HepG2 (cell line): ENCODE measurements around the gene SMYD1. TPM values are rescaled to one million over a fixed set of nuclear protein-coding genes. Genes with fewer than 3 reads are reported as not detected.

Experiments
- CBX2 ChIP-seq, 2 experiments: fragments of 200-600 bp in 1 of 2; sonication (generic); formaldehyde crosslinking in 1 of 2; IDR thresholded peaks; 2 replicates each; pipeline versions ENCODE4 v1.7.0 to v1.8.1; 2018 to 2022; ENCODE audit warnings: low read depth in 2 of 2, low read length in 1 of 2, mild to moderate bottlenecking in 1 of 2, missing genetic modification reagents in 1 of 2
- HDAC2 ChIP-seq: sonication (generic); formaldehyde crosslinking; IDR thresholded peaks from 2 replicates; pipeline ENCODE4 v1.4.0; 2020; ENCODE audit warnings: missing genetic modification reagents
- HOXA5 ChIP-seq: sonication (generic); formaldehyde crosslinking; IDR thresholded peaks from 2 replicates; pipeline ENCODE4 v1.4.0; 2020; ENCODE audit warnings: missing genetic modification reagents
- KAT8 ChIP-seq: IDR thresholded peaks from 2 replicates; pipeline ENCODE4 v1.6.1; 2016; ENCODE audit warnings: missing genetic modification reagents, missing compliant biosample characterization
- MAF1 ChIP-seq: sonication (generic); formaldehyde crosslinking; IDR thresholded peaks from 2 replicates; pipeline ENCODE4 v1.5.0; 2020; ENCODE audit warnings: missing genetic modification reagents, borderline replicate concordance
- MED1 ChIP-seq: sonication (generic); formaldehyde crosslinking; IDR thresholded peaks from 2 replicates; pipeline ENCODE4 v1.4.0; 2020; ENCODE audit warnings: missing genetic modification reagents
- NFE2L2 ChIP-seq: fragments of 150-350 bp; IDR thresholded peaks from 2 replicates; pipeline ENCODE4 v1.6.1; 2014; ENCODE audit warnings: low read length
- NKX3-1 ChIP-seq: sonication (generic); formaldehyde crosslinking; IDR thresholded peaks from 2 replicates; pipeline ENCODE4 v1.5.0; 2020; ENCODE audit warnings: missing genetic modification reagents
- SP1 ChIP-seq, 2 experiments: fragments of 450-650 bp in 1 of 2; sonication (generic) in 1 of 2; formaldehyde crosslinking in 1 of 2; IDR thresholded peaks; 2 replicates each; pipeline versions ENCODE4 v1.4.0 to v1.6.1; 2016 to 2020; ENCODE audit warnings: missing genetic modification reagents in 1 of 2
- ZMAT3 ChIP-seq: sonication (generic); formaldehyde crosslinking; conservative IDR thresholded peaks from 2 replicates; pipeline ENCODE4 v1.7.0; 2021; ENCODE audit warnings: missing genetic modification reagents
- ZMYM4 ChIP-seq: sonication (generic); formaldehyde crosslinking; IDR thresholded peaks from 2 replicates; pipeline ENCODE4 v1.8.1; 2023; ENCODE audit warnings: mild to moderate bottlenecking, missing genetic modification reagents
- ZNF644 ChIP-seq: IDR thresholded peaks from 2 replicates; pipeline ENCODE4 v1.6.1; 2016; ENCODE audit warnings: low read depth
- polyA plus RNA-seq, 8 experiments: library from polyadenylated mRNA; depleted of rRNA in 3 of 8; stranded (reverse) in 7 of 8; unstranded in 1 of 8; fragments of >200 nt; fragmentation: Illumina TruSeq in 4 of 8; extraction: Trizol in 4 of 8; gene quantifications; 2 replicates each; pipeline versions ENCODE4 v1.2.1 to v1.2.3, GENCODE V29; 2011 to 2016; ENCODE audit warnings: low read depth in 4 of 8, missing spikeins in 1 of 8, mixed read lengths in 1 of 8; ENCODE audit not compliant: insufficient read depth in 1 of 8
- total RNA-seq, 5 experiments: library from RNA; depleted of rRNA; stranded (reverse); fragments of >200 nt; fragmentation: Illumina TruSeq; extraction: Trizol; gene quantifications; 2 replicates each; pipeline ENCODE4 v1.2.3, GENCODE V29; 2016; ENCODE audit warnings: low read depth in 1 of 5
- TF ChIP-seq, protein P1 (sequence below): sonication (generic); formaldehyde crosslinking; IDR thresholded peaks from 2 replicates; pipeline ENCODE4 v1.4.0; 2020; ENCODE audit warnings: missing genetic modification reagents
- TF ChIP-seq, protein P2 (sequence below): sonication (generic); formaldehyde crosslinking; conservative IDR thresholded peaks from 2 replicates; pipeline ENCODE4 v1.8.0; 2022; ENCODE audit warnings: low read depth, missing genetic modification reagents
- TF ChIP-seq, protein P3 (sequence below): sonication (generic); formaldehyde crosslinking; IDR thresholded peaks from 2 replicates; pipeline ENCODE4 v1.5.1; 2020; ENCODE audit warnings: mild to moderate bottlenecking, missing genetic modification reagents, borderline replicate concordance
- TF ChIP-seq, protein P4 (sequence below): IDR thresholded peaks from 2 replicates; pipeline ENCODE4 v1.4.0; 2020; ENCODE audit warnings: mild to moderate bottlenecking, missing genetic modification reagents
- TF ChIP-seq, protein P5 (sequence below): sonication (generic); formaldehyde crosslinking; IDR thresholded peaks from 2 replicates; pipeline ENCODE4 v1.4.0; 2020; ENCODE audit warnings: missing genetic modification reagents, borderline replicate concordance
- TF ChIP-seq, protein P6 (sequence below): sonication (generic); formaldehyde crosslinking; IDR thresholded peaks from 2 replicates; pipeline ENCODE4 v1.4.0; 2020; ENCODE audit warnings: missing genetic modification reagents

The SMYD1 gene
- total and polyA plus RNA-seq, 2 of the 13 experiments (the other 11 are each of a cell fraction or from before 2014, with no cell fraction given), result not detected

DNA sequence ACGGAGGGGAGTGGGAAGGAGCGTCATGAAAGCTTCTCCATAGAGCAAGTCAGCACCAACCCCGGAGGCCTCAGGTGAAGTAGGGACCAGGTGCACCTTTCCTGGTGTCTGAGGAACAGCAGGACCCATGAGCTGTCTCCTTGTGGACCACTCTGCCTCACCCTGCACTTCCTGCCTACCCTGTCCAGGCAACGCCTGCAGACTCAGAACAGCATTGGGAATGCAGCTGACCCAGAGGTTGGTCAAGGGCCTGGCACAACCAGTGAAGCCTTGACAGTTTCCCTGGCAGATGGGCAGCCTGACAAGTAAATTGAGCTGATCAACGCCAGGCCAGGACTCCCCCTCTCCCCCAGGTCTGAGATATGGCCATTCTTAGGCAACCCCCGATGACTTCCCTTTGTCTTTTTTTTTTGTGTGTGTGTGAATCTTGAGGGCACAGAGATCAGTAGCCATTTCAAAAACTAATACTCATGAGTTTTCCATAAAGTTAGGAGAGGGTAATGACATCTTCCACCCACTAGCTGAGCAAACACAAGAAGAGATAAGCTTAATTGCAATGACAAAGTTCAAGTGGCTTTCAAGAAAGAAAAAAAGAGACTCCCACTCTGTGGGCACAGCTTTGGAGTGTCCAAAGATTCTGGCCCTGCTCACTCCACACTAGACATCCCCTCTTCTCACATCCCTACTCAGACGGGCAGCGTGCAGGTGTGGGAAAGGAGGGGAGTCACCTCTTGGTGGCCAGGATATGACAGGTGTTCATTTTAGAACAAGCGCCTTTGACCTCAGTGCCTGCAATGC is 63.8 kb downstream of the SMYD1 start (continued):
- TF ChIP-seq MAF1 (CRISPR knock-in tag) (peak; percentile 52; the same call in 1 of the 2 replicates), KAT8 (CRISPR knock-in tag) (peak; percentile 35; the same call in 1 of the 2 replicates), NKX3-1 (CRISPR knock-in tag) (peak; percentile 70; the same call in 1 of the 2 replicates), HDAC2 (peak; percentile 73; the same call in 1 of the 2 replicates), NFE2L2 (no peak), ZMYM4 (CRISPR knock-in tag) (peak; percentile 78), ZMAT3 (CRISPR knock-in tag) (0 out of 2 replicates have a peak, but pooled peaks have one; percentile 31), MED1 (peak; percentile 88), ZNF644 (CRISPR knock-in tag) (peak; percentile 31; the same call in 1 of the 2 replicates), SP1 (IDR thresholded peaks at IDR 0.05) (no peak), SP1 (CRISPR knock-in tag; IDR thresholded peaks at IDR 0.05) (no peak), CBX2 (IDR thresholded peaks at IDR 0.05; ENCODE audit: low read depth, low read length) (no peak), CBX2 (CRISPR knock-in tag; IDR thresholded peaks at IDR 0.05; ENCODE audit: low read depth) (no peak), HOXA5 (CRISPR knock-in tag) (peak; percentile 86)
- TF ChIP-seq, protein P1, sequence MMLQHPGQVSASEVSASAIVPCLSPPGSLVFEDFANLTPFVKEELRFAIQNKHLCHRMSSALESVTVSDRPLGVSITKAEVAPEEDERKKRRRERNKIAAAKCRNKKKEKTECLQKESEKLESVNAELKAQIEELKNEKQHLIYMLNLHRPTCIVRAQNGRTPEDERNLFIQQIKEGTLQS (CRISPR knock-in tag), result no peak
- TF ChIP-seq, protein P2, sequence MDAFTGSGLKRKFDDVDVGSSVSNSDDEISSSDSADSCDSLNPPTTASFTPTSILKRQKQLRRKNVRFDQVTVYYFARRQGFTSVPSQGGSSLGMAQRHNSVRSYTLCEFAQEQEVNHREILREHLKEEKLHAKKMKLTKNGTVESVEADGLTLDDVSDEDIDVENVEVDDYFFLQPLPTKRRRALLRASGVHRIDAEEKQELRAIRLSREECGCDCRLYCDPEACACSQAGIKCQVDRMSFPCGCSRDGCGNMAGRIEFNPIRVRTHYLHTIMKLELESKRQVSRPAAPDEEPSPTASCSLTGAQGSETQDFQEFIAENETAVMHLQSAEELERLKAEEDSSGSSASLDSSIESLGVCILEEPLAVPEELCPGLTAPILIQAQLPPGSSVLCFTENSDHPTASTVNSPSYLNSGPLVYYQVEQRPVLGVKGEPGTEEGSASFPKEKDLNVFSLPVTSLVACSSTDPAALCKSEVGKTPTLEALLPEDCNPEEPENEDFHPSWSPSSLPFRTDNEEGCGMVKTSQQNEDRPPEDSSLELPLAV (CRISPR knock-in tag), result no peak
- TF ChIP-seq, protein P3, sequence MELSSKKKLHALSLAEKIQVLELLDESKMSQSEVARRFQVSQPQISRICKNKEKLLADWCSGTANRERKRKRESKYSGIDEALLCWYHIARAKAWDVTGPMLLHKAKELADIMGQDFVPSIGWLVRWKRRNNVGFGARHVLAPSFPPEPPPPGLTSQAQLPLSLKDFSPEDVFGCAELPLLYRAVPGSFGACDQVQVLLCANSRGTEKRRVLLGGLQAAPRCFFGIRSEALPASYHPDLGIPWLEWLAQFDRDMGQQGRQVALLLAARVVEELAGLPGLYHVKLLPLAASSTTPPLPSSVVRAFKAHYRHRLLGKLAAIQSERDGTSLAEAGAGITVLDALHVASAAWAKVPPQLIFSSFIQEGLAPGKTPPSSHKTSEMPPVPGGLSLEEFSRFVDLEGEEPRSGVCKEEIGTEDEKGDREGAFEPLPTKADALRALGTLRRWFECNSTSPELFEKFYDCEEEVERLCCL (CRISPR knock-in tag), result no peak
- TF ChIP-seq, protein P4, sequence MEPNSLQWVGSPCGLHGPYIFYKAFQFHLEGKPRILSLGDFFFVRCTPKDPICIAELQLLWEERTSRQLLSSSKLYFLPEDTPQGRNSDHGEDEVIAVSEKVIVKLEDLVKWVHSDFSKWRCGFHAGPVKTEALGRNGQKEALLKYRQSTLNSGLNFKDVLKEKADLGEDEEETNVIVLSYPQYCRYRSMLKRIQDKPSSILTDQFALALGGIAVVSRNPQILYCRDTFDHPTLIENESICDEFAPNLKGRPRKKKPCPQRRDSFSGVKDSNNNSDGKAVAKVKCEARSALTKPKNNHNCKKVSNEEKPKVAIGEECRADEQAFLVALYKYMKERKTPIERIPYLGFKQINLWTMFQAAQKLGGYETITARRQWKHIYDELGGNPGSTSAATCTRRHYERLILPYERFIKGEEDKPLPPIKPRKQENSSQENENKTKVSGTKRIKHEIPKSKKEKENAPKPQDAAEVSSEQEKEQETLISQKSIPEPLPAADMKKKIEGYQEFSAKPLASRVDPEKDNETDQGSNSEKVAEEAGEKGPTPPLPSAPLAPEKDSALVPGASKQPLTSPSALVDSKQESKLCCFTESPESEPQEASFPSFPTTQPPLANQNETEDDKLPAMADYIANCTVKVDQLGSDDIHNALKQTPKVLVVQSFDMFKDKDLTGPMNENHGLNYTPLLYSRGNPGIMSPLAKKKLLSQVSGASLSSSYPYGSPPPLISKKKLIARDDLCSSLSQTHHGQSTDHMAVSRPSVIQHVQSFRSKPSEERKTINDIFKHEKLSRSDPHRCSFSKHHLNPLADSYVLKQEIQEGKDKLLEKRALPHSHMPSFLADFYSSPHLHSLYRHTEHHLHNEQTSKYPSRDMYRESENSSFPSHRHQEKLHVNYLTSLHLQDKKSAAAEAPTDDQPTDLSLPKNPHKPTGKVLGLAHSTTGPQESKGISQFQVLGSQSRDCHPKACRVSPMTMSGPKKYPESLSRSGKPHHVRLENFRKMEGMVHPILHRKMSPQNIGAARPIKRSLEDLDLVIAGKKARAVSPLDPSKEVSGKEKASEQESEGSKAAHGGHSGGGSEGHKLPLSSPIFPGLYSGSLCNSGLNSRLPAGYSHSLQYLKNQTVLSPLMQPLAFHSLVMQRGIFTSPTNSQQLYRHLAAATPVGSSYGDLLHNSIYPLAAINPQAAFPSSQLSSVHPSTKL (CRISPR knock-in tag), result peak; percentile 77; the same call in 1 of the 2 replicates
- TF ChIP-seq, protein P5, sequence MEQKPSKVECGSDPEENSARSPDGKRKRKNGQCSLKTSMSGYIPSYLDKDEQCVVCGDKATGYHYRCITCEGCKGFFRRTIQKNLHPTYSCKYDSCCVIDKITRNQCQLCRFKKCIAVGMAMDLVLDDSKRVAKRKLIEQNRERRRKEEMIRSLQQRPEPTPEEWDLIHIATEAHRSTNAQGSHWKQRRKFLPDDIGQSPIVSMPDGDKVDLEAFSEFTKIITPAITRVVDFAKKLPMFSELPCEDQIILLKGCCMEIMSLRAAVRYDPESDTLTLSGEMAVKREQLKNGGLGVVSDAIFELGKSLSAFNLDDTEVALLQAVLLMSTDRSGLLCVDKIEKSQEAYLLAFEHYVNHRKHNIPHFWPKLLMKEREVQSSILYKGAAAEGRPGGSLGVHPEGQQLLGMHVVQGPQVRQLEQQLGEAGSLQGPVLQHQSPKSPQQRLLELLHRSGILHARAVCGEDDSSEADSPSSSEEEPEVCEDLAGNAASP (CRISPR knock-in tag), result no peak; the same call in 1 of the 2 replicates
- TF ChIP-seq, protein P6, sequence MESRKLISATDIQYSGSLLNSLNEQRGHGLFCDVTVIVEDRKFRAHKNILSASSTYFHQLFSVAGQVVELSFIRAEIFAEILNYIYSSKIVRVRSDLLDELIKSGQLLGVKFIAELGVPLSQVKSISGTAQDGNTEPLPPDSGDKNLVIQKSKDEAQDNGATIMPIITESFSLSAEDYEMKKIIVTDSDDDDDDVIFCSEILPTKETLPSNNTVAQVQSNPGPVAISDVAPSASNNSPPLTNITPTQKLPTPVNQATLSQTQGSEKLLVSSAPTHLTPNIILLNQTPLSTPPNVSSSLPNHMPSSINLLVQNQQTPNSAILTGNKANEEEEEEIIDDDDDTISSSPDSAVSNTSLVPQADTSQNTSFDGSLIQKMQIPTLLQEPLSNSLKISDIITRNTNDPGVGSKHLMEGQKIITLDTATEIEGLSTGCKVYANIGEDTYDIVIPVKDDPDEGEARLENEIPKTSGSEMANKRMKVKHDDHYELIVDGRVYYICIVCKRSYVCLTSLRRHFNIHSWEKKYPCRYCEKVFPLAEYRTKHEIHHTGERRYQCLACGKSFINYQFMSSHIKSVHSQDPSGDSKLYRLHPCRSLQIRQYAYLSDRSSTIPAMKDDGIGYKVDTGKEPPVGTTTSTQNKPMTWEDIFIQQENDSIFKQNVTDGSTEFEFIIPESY (CRISPR knock-in tag), result no peak
